HG03469 (cell line): ENCODE measurements around the gene SHISAL2B.
"Not testable (repeated sequence)": the region's sequence is repeated elsewhere in the genome, so short reads cannot be mapped to it uniquely, and the experiment has no call there.

Experiments
- ATAC-seq: cut with Tn5 transposase; IDR thresholded peaks from one replicate; pipeline ENCODE4 v1.9.1; 2021; ENCODE audit warnings: mild to moderate bottlenecking, moderate library complexity, moderate number of reproducible peaks; ENCODE audit not compliant: unreplicated experiment

SHISAL2B gene

GRCh38 chr5:64696414-64696813, 6.1 kb downstream of the SHISAL2B start:
- ATAC-seq = not testable (repeated sequence)

GRCh38 chr5:64700765-64701164, 10.5 kb downstream of the SHISAL2B start:
- ATAC-seq = no peak

DNA sequence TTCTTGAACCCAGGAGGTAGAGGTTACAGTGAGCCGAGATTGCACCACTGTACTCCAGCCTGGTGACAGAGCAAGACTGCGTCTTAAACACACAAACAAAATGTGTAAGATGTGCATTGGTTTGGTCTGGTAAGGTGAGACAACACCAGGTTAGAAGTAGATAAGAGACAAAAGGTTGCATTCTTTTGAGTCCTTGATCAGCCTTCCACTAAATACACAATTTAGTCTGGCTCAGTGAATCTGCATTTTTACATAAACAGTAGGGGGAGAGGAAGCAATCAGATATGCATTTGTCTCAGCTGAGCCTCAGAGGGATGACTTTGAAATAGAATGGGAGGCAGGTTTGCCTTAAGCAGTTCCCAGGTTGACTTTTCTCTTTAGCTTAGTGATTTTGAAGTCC, 15.8 kb downstream of the SHISAL2B start:
- not testable (repeated sequence) for ATAC-seq

DNA sequence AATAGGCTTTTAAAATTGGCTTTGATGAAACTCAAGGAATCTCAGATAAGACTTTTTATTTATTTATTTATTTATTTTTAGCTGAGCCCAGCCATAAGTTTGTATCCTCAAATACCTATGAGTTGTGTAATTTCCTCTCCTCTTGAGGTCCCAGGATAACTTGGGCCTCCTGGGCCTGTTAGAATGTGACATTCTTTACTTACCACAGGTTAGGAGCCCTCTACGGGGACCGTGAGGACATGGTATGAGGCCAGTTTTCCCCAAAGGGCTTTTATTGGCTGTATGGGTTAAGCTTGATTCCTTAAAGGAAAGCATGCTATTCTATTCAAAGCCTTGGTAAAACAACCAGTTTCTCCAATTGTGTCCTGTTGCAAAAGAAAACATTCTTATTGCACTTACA, 16.9 kb downstream of the SHISAL2B start:
- ATAC-seq = no peak

DNA sequence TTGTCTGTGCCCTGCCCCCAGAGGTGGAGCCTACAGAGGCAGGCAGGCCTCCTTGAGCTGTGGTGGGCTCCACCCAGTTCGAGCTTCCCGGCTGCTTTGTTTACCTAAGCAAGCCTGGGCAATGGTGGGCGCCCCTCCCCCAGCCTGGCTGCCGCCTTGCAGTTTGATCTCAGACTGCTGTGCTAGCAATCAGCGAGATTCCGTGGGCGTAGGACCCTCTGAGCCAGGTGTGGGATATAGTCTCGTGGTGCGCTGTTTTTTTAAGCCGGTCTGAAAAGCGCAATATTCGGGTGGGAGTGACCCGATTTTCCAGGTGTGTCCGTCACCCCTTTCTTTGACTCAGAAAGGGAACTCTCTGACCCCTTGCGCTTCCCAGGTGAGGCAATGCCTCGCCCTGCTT, 24.2 kb downstream of the SHISAL2B start:
- ATAC-seq = not testable (repeated sequence)

GRCh38 chr5:64722588-64722987, 32.3 kb downstream of the SHISAL2B start:
- ATAC-seq = no peak

DNA sequence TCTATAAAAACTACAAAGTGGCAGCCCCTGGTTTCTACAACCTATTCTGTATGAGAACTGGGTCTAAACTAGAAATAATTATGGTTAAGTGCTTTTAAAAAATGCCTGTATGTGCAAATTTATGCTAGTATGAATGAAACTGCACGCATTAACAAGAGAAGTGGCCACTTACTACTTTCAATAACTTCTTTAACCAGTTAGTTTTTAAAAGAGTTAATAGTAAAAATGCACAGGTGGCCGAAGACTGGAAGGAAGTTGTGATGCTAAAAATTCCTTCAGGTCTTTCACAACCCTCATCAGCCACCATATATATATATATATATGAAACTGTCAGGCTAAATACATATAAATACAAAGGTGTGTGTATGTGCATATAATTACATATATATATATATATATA, 36.8 kb downstream of the SHISAL2B start:
- no peak for ATAC-seq

- ATAC-seq = no peak
Measured at GRCh38 chr5:64742411-64742810, 52.1 kb downstream of the SHISAL2B start.

- no peak for ATAC-seq
Measured at GRCh38 chr5:64742821-64743220, 52.5 kb downstream of the SHISAL2B start.

- ATAC-seq = no peak
Measured at GRCh38 chr5:64744914-64745313, 54.6 kb downstream of the SHISAL2B start.

- ATAC-seq = no peak
Measured at GRCh38 chr5:64746446-64746845, 56.1 kb downstream of the SHISAL2B start.

GRCh38 chr5:64749385-64749784, 59.1 kb downstream of the SHISAL2B start:
- no peak for ATAC-seq

DNA sequence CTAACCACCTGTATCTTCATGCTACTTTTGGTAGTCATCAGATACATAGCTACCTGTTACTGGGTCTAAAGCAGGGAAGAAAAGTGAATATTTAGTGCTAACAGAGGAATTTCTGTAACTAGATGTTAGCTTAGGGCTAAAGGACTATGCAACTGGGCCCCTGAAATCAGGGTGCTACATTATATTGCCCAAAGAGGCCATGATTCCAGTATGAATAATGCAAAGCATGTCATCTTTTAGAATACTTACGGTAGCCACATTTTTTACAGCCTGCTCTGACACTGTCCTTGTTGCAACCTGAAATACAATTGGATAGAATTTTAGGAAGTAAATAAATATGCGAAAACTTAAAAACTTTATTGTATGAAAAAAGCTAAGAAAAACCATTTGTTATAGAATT, 63.8 kb downstream of the SHISAL2B start:
- no peak for ATAC-seq

- ATAC-seq = no peak
Measured at GRCh38 chr5:64758901-64759300, 68.6 kb downstream of the SHISAL2B start.

DNA sequence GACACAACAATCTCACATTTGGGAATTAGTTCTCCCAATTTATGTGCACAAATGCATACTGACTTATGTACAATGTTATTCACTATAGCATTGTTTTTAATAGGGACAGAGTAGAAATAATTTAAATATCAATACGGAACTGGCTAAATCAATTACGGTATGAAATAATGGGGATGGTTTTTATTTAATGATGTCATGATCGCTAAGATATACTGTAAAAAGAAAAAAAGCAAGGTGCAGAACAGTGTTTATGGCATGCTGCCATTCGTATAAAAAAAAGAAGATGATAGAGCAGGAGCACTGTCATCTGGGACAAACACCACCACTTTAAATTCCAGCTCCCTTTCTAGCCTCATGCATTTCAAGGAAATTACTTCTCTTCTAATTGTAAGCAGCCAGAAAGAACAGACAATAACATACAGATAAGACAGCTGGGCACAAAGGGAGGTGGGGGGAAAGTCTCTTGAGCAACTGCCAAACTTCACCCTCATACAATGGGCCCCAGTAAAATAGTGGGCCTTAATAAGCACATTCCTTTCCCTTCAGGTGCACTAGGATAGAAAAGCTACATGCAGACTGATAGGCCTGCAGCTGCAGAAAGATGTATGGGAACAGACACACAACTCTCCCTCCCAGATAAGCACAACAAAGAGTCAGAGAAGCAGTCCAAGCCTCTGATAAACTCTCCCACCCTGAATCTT, 69.8 kb downstream of the SHISAL2B start:
- ATAC-seq = no peak

DNA sequence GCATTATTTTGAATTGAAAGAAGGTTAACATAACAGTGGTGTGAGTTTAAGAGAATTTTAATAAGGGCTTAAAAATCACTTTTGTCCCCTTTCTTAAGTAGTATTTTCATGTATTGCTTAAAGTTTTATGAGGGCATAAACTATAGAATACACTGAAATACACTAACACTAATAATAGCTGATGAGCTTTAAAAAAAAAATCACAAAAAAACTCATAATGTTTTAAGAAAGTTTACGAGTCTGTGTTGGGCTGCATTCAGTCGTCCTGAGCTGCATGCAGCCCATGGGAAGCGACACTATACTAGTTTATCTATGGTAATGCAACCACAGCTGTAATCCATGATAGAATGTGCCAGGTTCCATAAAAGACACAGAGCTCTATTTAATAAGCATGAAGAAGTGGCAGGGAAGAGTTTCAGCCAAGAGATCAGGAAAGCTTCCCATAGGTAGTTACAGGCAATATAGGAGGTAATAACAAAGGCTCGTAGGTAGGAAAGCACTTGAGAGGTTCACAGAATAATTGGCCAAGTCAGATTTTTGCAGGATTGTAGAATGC, 73.7 kb downstream of the SHISAL2B start:
- no peak for ATAC-seq

- ATAC-seq = no peak
Measured at GRCh38 chr5:64765804-64766504, 75.7 kb downstream of the SHISAL2B start.

- ATAC-seq = no peak
Measured at GRCh38 chr5:64766941-64767340, 76.6 kb downstream of the SHISAL2B start.
